GM12878 (cell line): ENCODE results near the gene UNC93A. TPM values are rescaled to one million over a fixed set of nuclear protein-coding genes. Genes with fewer than 3 reads are reported as not detected.

Source experiments
- polyA plus RNA-seq, 11 experiments: library from polyadenylated mRNA; depleted of rRNA in 4 of 11; unstranded in 6 of 11; stranded (reverse) in 5 of 11; fragments of >200 nt; fragmentation: Nextera tagmentation in 4 of 11; fragmentation: Illumina TruSeq in 1 of 11; extraction: Ambion mirVana in 4 of 11; extraction: Trizol in 1 of 11; gene quantifications; 1 replicate in 1 of 11; 2 replicates in 10 of 11; pipeline versions ENCODE4 v1.2.1 to v1.2.3, GENCODE V29; 2011 to 2016; ENCODE audit warnings: inconsistent platforms in 2 of 11, missing spikeins in 2 of 11, low read depth in 1 of 11
- total RNA-seq, 4 experiments: library from RNA; depleted of rRNA in 3 of 4; stranded (reverse); fragments of >200 nt in 3 of 4; fragmentation: Illumina TruSeq in 1 of 4; extraction: Trizol in 1 of 4; gene quantifications; 2 replicates each; pipeline versions ENCODE4 v1.2.1 to v1.2.3, GENCODE V29; 2013 to 2021

UNC93A gene
- total and polyA plus RNA-seq, 10 of the 15 experiments (the other 5 are each of a cell fraction or from before 2014, with no cell fraction given), result 0.37 TPM; not detected in 9

Other genes starting within 250 kb of the UNC93A start
- gene CCR6, start 168.2 kb upstream of the UNC93A start, total RNA-seq (2014; rRNA removed), result 7.2 and 7.6 TPM in 2 replicates
- 6.6 and 7.5 TPM in 2 replicates for gene CCR6, start 168.2 kb upstream of the UNC93A start, total RNA-seq (2014; rRNA removed; fragmentation: Illumina TruSeq; extraction: Trizol)
- 5.6 and 7.3 TPM in 2 replicates for gene CCR6, start 168.2 kb upstream of the UNC93A start, total RNA-seq (2021)
- gene CCR6, start 168.2 kb upstream of the UNC93A start, polyA plus RNA-seq (2011; rRNA removed), result 5.6 and 7.0 TPM in 2 replicates
- gene CCR6, start 168.2 kb upstream of the UNC93A start, polyA plus RNA-seq (2014; fragmentation: Illumina TruSeq; extraction: Trizol), result 7.6 and 8.1 TPM in 2 replicates
- gene CCR6, start 168.2 kb upstream of the UNC93A start, polyA plus RNA-seq (2014; fragmentation: Nextera tagmentation; extraction: Ambion mirVana), result 1 to 10 TPM; 5.5 to 6.8 TPM
- 4.8 and 5.6 TPM in 2 replicates for gene CCR6, start 168.2 kb upstream of the UNC93A start, polyA plus RNA-seq (2014; rRNA removed)
- gene CCR6, start 168.2 kb upstream of the UNC93A start, polyA plus RNA-seq (2016; fragmentation: Nextera tagmentation; extraction: Ambion mirVana), result 1 to 10 TPM; 2.2 to 3.3 TPM
- not detected in 2 replicates for gene GPR31, start 133.3 kb upstream of the UNC93A start, total RNA-seq (2014; rRNA removed)
- gene GPR31, start 133.3 kb upstream of the UNC93A start, total RNA-seq (2014; rRNA removed; fragmentation: Illumina TruSeq; extraction: Trizol), result not detected in 2 replicates
- not detected in 2 replicates for gene GPR31, start 133.3 kb upstream of the UNC93A start, total RNA-seq (2021)
- gene GPR31, start 133.3 kb upstream of the UNC93A start, polyA plus RNA-seq (2011; rRNA removed), result not detected in 2 replicates
- not detected in 2 replicates for gene GPR31, start 133.3 kb upstream of the UNC93A start, polyA plus RNA-seq (2014; fragmentation: Illumina TruSeq; extraction: Trizol)
- not detected for gene GPR31, start 133.3 kb upstream of the UNC93A start, polyA plus RNA-seq (2014; fragmentation: Nextera tagmentation; extraction: Ambion mirVana)
- not detected in 2 replicates for gene GPR31, start 133.3 kb upstream of the UNC93A start, polyA plus RNA-seq (2014; rRNA removed)
- gene GPR31, start 133.3 kb upstream of the UNC93A start, polyA plus RNA-seq (2016; fragmentation: Nextera tagmentation; extraction: Ambion mirVana), result not detected
- gene TTLL2, start 33.8 kb downstream of the UNC93A start, total RNA-seq (2014; rRNA removed), result not detected in 2 replicates
- not detected in 2 replicates for gene TTLL2, start 33.8 kb downstream of the UNC93A start, total RNA-seq (2014; rRNA removed; fragmentation: Illumina TruSeq; extraction: Trizol)
- gene TTLL2, start 33.8 kb downstream of the UNC93A start, total RNA-seq (2021), result not detected in 2 replicates
- not detected in 2 replicates for gene TTLL2, start 33.8 kb downstream of the UNC93A start, polyA plus RNA-seq (2011; rRNA removed)
- gene TTLL2, start 33.8 kb downstream of the UNC93A start, polyA plus RNA-seq (2014; fragmentation: Illumina TruSeq; extraction: Trizol), result not detected in 2 replicates
- gene TTLL2, start 33.8 kb downstream of the UNC93A start, polyA plus RNA-seq (2014; fragmentation: Nextera tagmentation; extraction: Ambion mirVana), result not detected
- not detected in 2 replicates for gene TTLL2, start 33.8 kb downstream of the UNC93A start, polyA plus RNA-seq (2014; rRNA removed)
- gene TTLL2, start 33.8 kb downstream of the UNC93A start, polyA plus RNA-seq (2016; fragmentation: Nextera tagmentation; extraction: Ambion mirVana), result not detected